GM03348 (cell line): Measurements from ENCODE around the gene STIP1.
"Not testable (repeated sequence)": the region's sequence is repeated elsewhere in the genome, so short reads cannot be mapped to it uniquely, and the experiment has no call there.

Experiments used
- DNase-seq: peaks from one replicate; pipeline ENCODE4 v3.0.0; 2012; ENCODE audit warnings: low spot score

STIP1 gene

GRCh38 chr11:64157631-64158394, 28.2 kb upstream of the STIP1 start:
- DNase-seq, result no peak

GRCh38 chr11:64161037-64161436, 24.9 kb upstream of the STIP1 start:
- DNase-seq, result no peak

- DNase-seq, result not testable (repeated sequence)
Measured at GRCh38 chr11:64162769-64163168, 23.2 kb upstream of the STIP1 start.

GRCh38 chr11:64163951-64164350, 22.0 kb upstream of the STIP1 start:
- DNase-seq, result no peak

GRCh38 chr11:64164392-64165312, 21.3 kb upstream of the STIP1 start:
- DNase-seq, result peak; percentile 35

GRCh38 chr11:64165481-64165841, 20.5 kb upstream of the STIP1 start:
- DNase-seq, result peak; percentile 43

- DNase-seq, result peak; percentile 94
Measured at GRCh38 chr11:64165842-64166635, 19.9 kb upstream of the STIP1 start, which contains the start of gene MACROD1. TSS of gene MACROD1 (minus strand) at chr11:64166113. CDS start at chr11:64165994, 119 bp downstream.

- DNase-seq, result no peak
Measured at GRCh38 chr11:64170419-64170818, 15.6 kb upstream of the STIP1 start.

GRCh38 chr11:64173616-64174355, 12.2 kb upstream of the STIP1 start:
- DNase-seq, result no peak

- DNase-seq, result no peak
Measured at GRCh38 chr11:64176751-64177150, 9.2 kb upstream of the STIP1 start.

- no peak for DNase-seq
Measured at GRCh38 chr11:64178203-64178602, 7.8 kb upstream of the STIP1 start.

- DNase-seq, result no peak
Measured at GRCh38 chr11:64178951-64179639, 6.9 kb upstream of the STIP1 start.

GRCh38 chr11:64180891-64181290, 5.1 kb upstream of the STIP1 start:
- no peak for DNase-seq

- DNase-seq, result peak; percentile 95
Measured at GRCh38 chr11:64181506-64182411, 4.2 kb upstream of the STIP1 start.

- DNase-seq, result no peak
Measured at GRCh38 chr11:64183890-64184289, 2.1 kb upstream of the STIP1 start.

GRCh38 chr11:64185175-64185692, 737 bp upstream of the STIP1 start:
- peak; percentile 88 for DNase-seq

- peak; percentile 37 for DNase-seq
Measured at GRCh38 chr11:64186492-64187165, 658 bp downstream of the STIP1 start.

GRCh38 chr11:64192434-64192833, 6.5 kb downstream of the STIP1 start:
- DNase-seq, result no peak

GRCh38 chr11:64196626-64197025, 10.7 kb downstream of the STIP1 start:
- no peak for DNase-seq
